IMR-90 (cell line): ENCODE measurements around the gene HMGN1.

Experiments
- BHLHE40 ChIP-seq: fragments of 150-350 bp; IDR thresholded peaks from 2 replicates; pipeline ENCODE4 v1.6.1; 2016; ENCODE audit warnings: mild to moderate bottlenecking, low read depth, low read length
- CEBPB ChIP-seq: IDR thresholded peaks from 2 replicates; pipeline ENCODE4 v1.6.1; 2012; ENCODE audit warnings: low read depth, low read length, improper control_type of control experiment
- CHD1 ChIP-seq: IDR thresholded peaks from 2 replicates; pipeline ENCODE4 v1.6.1; 2012; ENCODE audit warnings: low read depth, low read length, improper control_type of control experiment
- ELK1 ChIP-seq: fragments of 150-350 bp; IDR thresholded peaks from 2 replicates; pipeline ENCODE4 v1.6.1; 2016; ENCODE audit warnings: low read depth, mild to moderate bottlenecking, low read length, moderate library complexity, borderline replicate concordance
- FOS ChIP-seq: fragments of 150-350 bp; IDR thresholded peaks from 2 replicates; pipeline ENCODE4 v1.6.1; 2016; ENCODE audit warnings: low read depth, low read length
- MAFK ChIP-seq: IDR thresholded peaks from 2 replicates; pipeline ENCODE4 v1.6.1; 2012; ENCODE audit warnings: low read depth, low read length, improper control_type of control experiment
- MXI1 ChIP-seq: IDR thresholded peaks from 2 replicates; pipeline ENCODE4 v1.6.1; 2012; ENCODE audit warnings: low read depth, mild to moderate bottlenecking, low read length, moderate library complexity, borderline replicate concordance
- POLR2A ChIP-seq: IDR thresholded peaks from 2 replicates; pipeline ENCODE4 v1.6.1; 2012; ENCODE audit warnings: mild to moderate bottlenecking, low read depth, low read length
- RAD21 ChIP-seq: IDR thresholded peaks from 2 replicates; pipeline ENCODE4 v1.6.1; 2012; ENCODE audit warnings: low read length, improper control_type of control experiment
- RCOR1 ChIP-seq: IDR thresholded peaks from 2 replicates; pipeline ENCODE4 v1.6.1; 2012; ENCODE audit warnings: mild to moderate bottlenecking, low read length, improper control_type of control experiment; ENCODE audit not compliant: insufficient replicate concordance
- RFX5 ChIP-seq: IDR thresholded peaks from 2 replicates; pipeline ENCODE4 v1.8.0; 2012; ENCODE audit warnings: low read depth, mild to moderate bottlenecking, low read length, moderate library complexity
- SMC3 ChIP-seq: fragments of 150-350 bp; IDR thresholded peaks from 2 replicates; pipeline ENCODE4 v1.6.1; 2016; ENCODE audit warnings: low read depth, mild to moderate bottlenecking, antibody characterized with exemption, low read length, moderate library complexity
- TF ChIP-seq, protein P1 (sequence below): conservative IDR thresholded peaks from 2 replicates; pipeline ENCODE4 v1.5.1; 2012; ENCODE audit warnings: mild to moderate bottlenecking, low read depth, low read length, improper control_type of control experiment
- TF ChIP-seq, protein P2 (sequence below): fragments of 150-350 bp; IDR thresholded peaks from 2 replicates; pipeline ENCODE4 v1.6.1; 2017; ENCODE audit warnings: mild to moderate bottlenecking, antibody characterized with exemption, low read length, low read depth

DNA sequence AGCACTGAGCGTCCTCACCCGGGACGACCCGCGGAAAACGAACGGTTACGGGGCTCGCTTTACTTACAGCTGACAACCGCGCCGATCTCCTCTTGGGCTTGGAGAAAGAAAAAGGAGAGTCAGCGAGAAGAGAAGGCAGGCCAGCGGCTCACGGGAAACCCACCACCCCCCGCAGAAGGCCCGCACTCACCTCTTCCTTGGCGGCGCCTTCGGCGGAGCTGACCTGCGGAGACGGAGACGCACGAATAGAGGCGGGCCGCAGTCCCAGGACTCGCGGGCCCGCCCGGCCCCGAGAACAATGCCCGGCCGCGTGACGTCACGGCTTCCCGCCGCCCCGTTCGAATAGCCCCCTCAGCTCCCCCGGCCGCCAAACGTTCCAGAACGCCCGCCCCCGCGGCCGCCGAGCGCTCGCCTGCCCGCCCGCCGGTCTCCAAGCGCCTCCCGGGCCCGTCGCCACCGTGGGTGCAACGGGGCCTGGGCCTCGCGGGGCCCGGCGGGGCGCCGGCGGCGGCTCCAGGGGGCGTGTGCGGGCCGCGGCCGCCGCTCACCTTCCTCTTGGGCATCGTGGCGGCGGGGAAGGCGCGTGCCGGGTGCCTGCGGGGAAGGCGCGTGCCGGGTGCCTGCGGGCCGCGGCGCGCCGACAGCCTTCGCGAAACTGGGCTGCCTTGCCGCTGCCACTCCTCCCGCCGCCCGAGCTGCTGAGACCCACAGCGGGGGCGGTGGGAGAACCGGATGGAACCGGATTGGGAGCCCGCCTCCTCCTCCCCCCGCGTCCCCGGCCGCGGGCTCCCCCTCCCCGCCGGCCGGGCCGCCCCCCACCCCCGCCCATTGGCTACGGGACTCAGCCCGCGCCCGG, at the start of gene HMGN1:
- TF ChIP-seq CEBPB (no peak), FOS (no peak), RAD21 (no peak), RFX5 (no peak), CHD1 (no peak), ELK1 (no peak), SMC3 (no peak), POLR2A (peak; percentile 85), BHLHE40 (peak; percentile 75; the same call in 1 of the 2 replicates), RCOR1 (no peak), MXI1 (peak; percentile 89), MAFK (no peak)
- TF ChIP-seq, protein P1, sequence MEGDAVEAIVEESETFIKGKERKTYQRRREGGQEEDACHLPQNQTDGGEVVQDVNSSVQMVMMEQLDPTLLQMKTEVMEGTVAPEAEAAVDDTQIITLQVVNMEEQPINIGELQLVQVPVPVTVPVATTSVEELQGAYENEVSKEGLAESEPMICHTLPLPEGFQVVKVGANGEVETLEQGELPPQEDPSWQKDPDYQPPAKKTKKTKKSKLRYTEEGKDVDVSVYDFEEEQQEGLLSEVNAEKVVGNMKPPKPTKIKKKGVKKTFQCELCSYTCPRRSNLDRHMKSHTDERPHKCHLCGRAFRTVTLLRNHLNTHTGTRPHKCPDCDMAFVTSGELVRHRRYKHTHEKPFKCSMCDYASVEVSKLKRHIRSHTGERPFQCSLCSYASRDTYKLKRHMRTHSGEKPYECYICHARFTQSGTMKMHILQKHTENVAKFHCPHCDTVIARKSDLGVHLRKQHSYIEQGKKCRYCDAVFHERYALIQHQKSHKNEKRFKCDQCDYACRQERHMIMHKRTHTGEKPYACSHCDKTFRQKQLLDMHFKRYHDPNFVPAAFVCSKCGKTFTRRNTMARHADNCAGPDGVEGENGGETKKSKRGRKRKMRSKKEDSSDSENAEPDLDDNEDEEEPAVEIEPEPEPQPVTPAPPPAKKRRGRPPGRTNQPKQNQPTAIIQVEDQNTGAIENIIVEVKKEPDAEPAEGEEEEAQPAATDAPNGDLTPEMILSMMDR = peak; percentile 24; the same call in 1 of the 2 replicates
- TF ChIP-seq, protein P2, sequence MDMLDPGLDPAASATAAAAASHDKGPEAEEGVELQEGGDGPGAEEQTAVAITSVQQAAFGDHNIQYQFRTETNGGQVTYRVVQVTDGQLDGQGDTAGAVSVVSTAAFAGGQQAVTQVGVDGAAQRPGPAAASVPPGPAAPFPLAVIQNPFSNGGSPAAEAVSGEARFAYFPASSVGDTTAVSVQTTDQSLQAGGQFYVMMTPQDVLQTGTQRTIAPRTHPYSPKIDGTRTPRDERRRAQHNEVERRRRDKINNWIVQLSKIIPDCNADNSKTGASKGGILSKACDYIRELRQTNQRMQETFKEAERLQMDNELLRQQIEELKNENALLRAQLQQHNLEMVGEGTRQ = no peak
